Gastroesophageal sphincter (tissue), 2 donors: ENCODE data around the gene TACR2.

ENCODE experiments used
- EP300 ChIP-seq: sonication (generic); formaldehyde crosslinking; IDR thresholded peaks from one replicate; pipeline ENCODE4 v1.6.1; 2017; ENCODE audit warnings: antibody characterized with exemption, mild to moderate bottlenecking
- POLR2A ChIP-seq, 2 donors: fragments of 450-650 bp; IDR thresholded peaks; one replicate each; pipeline ENCODE4 v1.6.1; 2017; ENCODE audit warnings: antibody characterized with exemption in 2 of 2, mild to moderate bottlenecking in 2 of 2, moderate library complexity in 1 of 2

- no peak for TF ChIP-seq EP300
- TF ChIP-seq POLR2A (IDR thresholded peaks at IDR 0.05): no peak
Observed at GRCh38 chr10:69422676-69423075, 6.0 kb upstream of the TACR2 start.
